ENCODE data around the gene MITD1.
"Not testable (repeated sequence)": the region's sequence is repeated elsewhere in the genome, so short reads cannot be mapped to it uniquely, and the experiment has no call there.

MITD1 gene

DNA sequence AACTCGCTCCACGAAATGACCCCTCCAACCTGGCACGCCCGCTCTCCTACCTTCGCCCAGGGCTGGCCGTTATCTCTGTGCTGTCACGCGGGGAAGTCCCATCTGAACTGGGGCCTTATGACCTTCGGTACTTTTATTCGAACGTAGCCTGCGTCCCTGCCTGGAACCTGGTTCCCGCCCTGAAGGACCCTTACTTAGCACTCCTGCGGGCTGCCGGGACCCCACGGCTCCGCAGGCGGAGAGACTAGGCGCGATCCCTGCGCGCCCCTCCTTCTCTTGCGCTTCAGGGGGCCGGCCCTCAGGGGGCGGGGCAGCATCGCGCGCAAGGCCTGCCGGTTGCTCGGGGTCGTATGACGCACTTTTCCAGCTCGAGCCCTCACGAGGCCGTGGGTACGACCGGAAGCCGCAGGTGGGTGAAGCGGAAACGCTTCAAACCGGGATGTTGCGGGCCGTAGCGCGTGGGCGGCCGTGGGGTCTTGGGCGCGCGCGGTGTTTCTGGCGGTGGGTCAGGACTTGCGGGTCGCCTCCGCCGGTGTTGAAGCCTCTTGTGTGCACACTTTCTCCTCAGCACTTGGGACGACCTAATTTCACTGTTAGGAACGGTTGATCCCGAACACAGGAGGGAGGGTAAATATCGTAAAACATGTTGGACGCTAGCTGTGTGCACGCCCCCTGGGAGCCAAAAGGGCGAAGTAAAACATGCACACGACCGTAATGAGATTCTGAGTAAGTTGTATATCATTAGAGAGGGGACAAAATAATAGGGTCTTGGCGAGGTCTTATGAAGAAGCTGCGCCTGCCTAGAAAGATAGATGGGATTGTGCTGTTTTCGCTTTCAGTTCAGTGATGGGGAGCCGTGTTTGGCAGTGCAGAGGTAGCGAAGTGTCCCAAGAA lies 26.0 kb downstream of the MITD1 start, which contains the start of the genes LIPT1 and TSGA10:
TSS of gene LIPT1 (plus strand) at position 325 of the 894 bp plus-strand sequence. CDS start 6,991 bp downstream, outside the sequence.
TSS of gene TSGA10 (minus strand) at position 300 of the 894 bp plus-strand sequence. CDS start 45,503 bp downstream, outside the sequence.
- DNase-seq (ENCODE audit: low read depth in 2 of 2): peak; percentile 86 to 87

- no peak for DNase-seq (ENCODE audit: low read depth in 2 of 2)
Measured at GRCh38 chr2:99153921-99154604, 26.8 kb downstream of the MITD1 start.

DNA sequence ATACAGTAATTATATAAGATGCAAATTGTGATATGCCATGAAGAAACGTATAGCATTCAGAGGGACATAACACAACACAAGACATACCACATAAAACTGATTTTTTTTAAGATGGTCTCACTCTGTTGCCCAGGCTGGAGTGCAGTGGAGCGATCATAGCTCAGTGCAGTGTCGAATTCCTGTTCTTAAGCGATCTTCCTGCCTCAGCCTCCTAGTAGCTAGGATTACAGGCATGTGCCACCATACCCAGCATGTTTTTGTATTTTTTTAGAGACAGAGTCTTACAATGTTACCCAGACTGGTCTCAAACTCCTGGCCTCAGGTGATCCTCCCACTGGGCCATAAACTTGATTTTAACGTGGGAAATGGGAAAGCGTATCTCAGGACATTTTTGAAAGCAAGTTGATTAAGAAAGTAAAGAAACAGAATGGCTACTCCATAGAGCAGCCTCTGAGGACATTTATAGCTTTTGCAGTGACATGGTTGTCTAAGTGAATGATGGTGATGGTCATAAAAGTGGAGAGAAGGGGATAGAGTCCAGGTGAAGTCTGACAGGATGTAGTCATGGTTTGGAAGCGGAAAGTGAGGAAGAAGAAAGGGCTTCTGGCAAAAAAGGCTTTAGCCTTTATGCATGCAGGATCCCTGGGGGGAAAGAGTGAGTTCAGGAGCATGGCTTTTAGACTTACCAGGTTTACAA lies 28.5 kb downstream of the MITD1 start:
- DNase-seq (ENCODE audit: low read depth in 2 of 2): no peak

GRCh38 chr2:99150706-99151105 lies 30.2 kb downstream of the MITD1 start:
- DNase-seq (ENCODE audit: low read depth in 2 of 2): no peak

- DNase-seq (ENCODE audit: low read depth in 2 of 2): peak; percentile 96 to 97
Measured at GRCh38 chr2:99141110-99142108, 39.4 kb downstream of the MITD1 start, which contains the start of gene C2orf15. TSS of gene C2orf15 (plus strand) at chr2:99141707. CDS start at chr2:99150559, 8,852 bp downstream.

DNA sequence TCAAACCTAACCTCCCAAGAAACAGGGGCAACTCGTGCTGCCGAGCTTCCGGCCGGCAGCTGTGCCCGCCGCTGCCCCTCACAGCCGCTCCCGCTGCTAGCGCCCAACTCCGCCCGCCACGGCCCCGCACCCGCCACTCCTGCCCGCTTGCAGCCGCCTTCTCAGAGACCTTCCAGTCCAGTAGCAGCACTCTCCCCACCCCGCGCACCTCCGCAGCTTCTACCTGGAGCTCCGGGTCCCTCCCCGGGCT lies 40.1 kb downstream of the MITD1 start:
- DNase-seq (ENCODE audit: low read depth in 2 of 2): no peak

GRCh38 chr2:99140056-99140859 lies 40.6 kb downstream of the MITD1 start:
- DNase-seq (ENCODE audit: low read depth in 2 of 2): no peak

DNA sequence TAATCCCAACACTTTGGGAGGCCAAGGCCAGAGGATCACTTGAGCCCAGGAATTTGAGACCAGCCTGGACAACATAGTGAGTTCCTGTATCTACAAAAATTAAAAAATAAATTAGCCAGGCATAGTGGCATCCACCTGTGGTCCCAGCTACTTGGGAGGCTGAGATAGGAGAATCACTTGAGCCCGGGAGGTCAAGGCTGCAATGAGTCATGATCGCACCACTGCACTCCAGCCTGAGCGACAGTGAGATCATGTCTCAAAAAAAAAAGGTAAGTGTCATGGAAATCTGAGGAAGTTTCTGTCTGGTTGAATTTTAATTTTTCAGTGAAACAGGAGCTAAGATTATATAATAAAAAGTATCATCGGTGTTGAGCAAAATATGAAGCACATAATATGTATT lies 41.9 kb downstream of the MITD1 start:
- no peak for DNase-seq (ENCODE audit: low read depth in 2 of 2)

DNA sequence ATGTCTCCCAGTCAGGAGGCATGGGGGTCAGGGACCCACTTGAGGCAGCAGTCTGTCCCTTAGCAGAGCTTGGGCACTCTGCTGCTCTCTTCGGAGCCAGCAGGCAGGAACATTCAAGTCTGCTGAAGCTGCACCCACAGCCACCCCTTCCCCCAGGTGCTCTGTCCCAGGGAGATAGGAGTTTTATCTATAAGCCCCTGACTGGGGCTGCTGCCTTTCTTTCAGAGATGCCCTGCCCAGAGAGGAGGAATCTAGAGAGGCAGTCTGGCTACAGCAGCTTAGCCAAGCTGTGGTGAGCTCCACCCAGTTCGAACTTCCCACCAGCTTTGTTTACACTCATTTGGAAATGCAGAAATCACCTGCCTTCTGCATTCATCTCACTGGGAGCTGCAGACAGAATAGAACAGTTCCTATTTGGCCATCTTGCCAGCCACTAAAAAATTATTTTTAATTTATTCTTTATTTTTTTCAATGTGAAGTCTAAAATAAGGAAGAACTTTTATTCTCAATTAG lies 45.8 kb downstream of the MITD1 start:
- not testable (repeated sequence) for DNase-seq (ENCODE audit: low read depth in 2 of 2)

- DNase-seq (ENCODE audit: low read depth in 2 of 2): no peak
Measured at GRCh38 chr2:99127981-99128380, 52.9 kb downstream of the MITD1 start.

Data from stimulated activated CD8-positive, alpha-beta memory T cell treated with anti-CD3 and anti-CD28 coated beads, Interleukin-2, amount 100 ng/mL, for 48 hours (primary cell).